Aorta (tissue), 5 donors: ENCODE data around the gene RBM23. TPM values are rescaled to one million over a fixed set of nuclear protein-coding genes. Genes with fewer than 3 reads are reported as not detected.

ENCODE experiments used
- ATAC-seq: fragments of 200-7000 bp; cut with Tn5 transposase; one replicate; pipeline ENCODE4 v1.9.1; 2022; ENCODE audit warnings: moderate library complexity; ENCODE audit not compliant: low FRiP score
- DNase-seq, 2 donors: peaks; one replicate each; pipeline ENCODE4 v3.0.0-alpha.2; 2020
- H3K27ac ChIP-seq, 2 donors: one replicate each; pipeline ENCODE4 v1.5.1; 2013; ENCODE audit warnings: low read length in 2 of 2, mild to moderate bottlenecking in 2 of 2, moderate library complexity in 2 of 2, control low read depth in 1 of 2, inconsistent platforms in 1 of 2, low read depth in 1 of 2
- H3K27me3 ChIP-seq, 2 donors: one replicate each; pipeline ENCODE4 v1.6.1; 2013; ENCODE audit warnings: control low read depth in 1 of 2, low read length in 1 of 2, mild to moderate bottlenecking in 1 of 2, moderate library complexity in 1 of 2; ENCODE audit not compliant: insufficient read depth in 2 of 2, control insufficient read depth in 1 of 2
- H3K36me3 ChIP-seq, 2 donors: one replicate each; pipeline ENCODE4 v1.6.1; 2013; ENCODE audit warnings: control low read depth in 1 of 2, low read length in 1 of 2, mild to moderate bottlenecking in 1 of 2; ENCODE audit not compliant: insufficient read depth in 2 of 2, control insufficient read depth in 1 of 2
- H3K4me1 ChIP-seq, 2 donors: one replicate each; pipeline ENCODE4 v1.6.1; 2013; ENCODE audit warnings: low read length in 2 of 2, control low read depth in 1 of 2, mild to moderate bottlenecking in 1 of 2, moderate library complexity in 1 of 2; ENCODE audit not compliant: insufficient read depth in 2 of 2, control insufficient read depth in 1 of 2
- H3K4me3 ChIP-seq, 2 donors: one replicate each; pipeline ENCODE4 v1.5.1; 2013; ENCODE audit warnings: low read length in 2 of 2, control low read depth in 1 of 2, mild to moderate bottlenecking in 1 of 2
- H3K9me3 ChIP-seq: one replicate; pipeline ENCODE4 v1.6.1; 2013; ENCODE audit warnings: mild to moderate bottlenecking, low read length; ENCODE audit not compliant: control insufficient read depth
- WGBS, 2 donors: extraction: QIAGEN DNeasy Blood & Tissue Kit; methylation state at CpG; one replicate each; pipeline ENCODE4 v1.1.7; 2013; 5-methylcytosine and 5-hydroxymethylcytosine counted together
- intact Hi-C, 2 donors: fragments of 100-400 bp; cut with DNase I; formaldehyde crosslinking; loops; one replicate each; pipeline versions ENCODE4 v1.14.2 to v1.15.0; 2022
- polyA plus RNA-seq, 2 donors: library from polyadenylated mRNA; stranded (reverse); fragments of 200-250 nt; gene quantifications; one replicate each; pipeline ENCODE4 v1.2.3, GENCODE V29; 2013
- total RNA-seq, 2 donors: library from RNA; stranded (reverse); fragmentation: NEBNext Ultra II Directional; extraction: Animal tissue kit (Norgen Biotek cat#: 25700); gene quantifications; one replicate each; pipeline ENCODE4 v1.2.1, GENCODE V29; 2021
- donor health status: healthy with polysubstance abuse.
- donor health status: Bipolar disorder and iron deficiency.
- donor health status: DM: no; HTN: no; CAD: no.
- donor health status: DM: no; HTN: no; CAD: no.
- donor health status: DM: yes; HTN: yes; CAD: no.

Gene RBM23
- total and polyA plus RNA-seq, 4 donors: 19.9 to 72.6 (median 59.9) TPM

DNA sequence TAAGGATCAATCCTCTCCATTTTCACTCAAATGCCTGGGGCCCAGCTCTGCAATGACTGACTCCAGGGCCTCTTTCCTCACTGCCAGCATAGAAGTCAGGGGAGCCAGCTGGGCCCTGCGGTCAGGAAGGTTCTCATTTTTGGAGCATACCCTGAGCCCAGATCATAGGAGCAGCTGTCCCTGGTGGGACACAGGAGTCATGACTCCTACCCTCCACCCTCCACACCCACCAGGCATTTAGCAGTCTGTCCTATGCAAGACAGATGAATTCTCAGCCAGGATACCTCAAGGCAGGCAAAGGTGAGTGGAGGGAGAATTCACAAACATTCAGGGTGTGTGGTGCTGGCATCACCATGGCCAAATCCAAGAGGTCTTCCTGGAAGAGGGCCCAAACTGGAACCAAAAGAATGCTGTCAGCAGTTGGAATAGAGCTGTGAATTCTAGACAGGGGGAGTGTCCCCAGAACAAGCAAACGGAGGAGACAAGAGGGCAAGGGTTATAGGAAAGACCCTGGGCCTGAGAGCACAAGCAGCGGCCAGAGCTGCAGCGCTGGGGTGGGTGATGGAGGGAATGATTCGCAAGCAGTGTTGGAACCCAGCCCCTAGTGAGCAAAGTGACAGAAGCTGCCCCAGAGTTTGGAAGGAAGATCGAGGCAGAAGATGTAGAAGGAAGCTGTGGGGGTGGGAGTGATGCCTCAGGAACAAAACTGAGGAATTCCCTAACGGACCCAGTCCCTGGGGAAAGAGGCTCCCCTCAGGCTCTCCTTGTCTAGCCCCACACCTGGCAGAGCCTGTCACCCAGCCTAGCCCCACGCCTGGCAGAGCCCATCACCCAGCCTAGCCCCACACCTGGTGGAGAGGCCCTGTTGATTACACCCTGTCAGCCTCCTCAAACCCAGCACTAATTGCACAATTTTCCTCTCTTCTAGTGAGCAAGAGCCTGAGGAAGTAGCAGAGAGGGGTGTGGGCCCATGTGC is 40.4 kb downstream of the RBM23 start:
- H3K4me3 ChIP-seq: no peak overlapping the region
- intact Hi-C loops: no loop called here
- no peak for ATAC-seq
- no peaks in the 10 kb centered on the region for H3K27me3 ChIP-seq
- H3K27ac ChIP-seq: no peak overlapping the region
- DNase-seq: peak in 1 of 2 donors; percentile 48
- H3K36me3 ChIP-seq: peaks cover 3 to 28% of the 10 kb centered on the region in 2 donors
- H3K4me1 ChIP-seq: no peaks in the 10 kb centered on the region
- H3K9me3 ChIP-seq: no peaks in the 10 kb centered on the region
- 67 to 68% methylated on average over 8 of the region's 8 CpGs for WGBS, 2 donors

- intact Hi-C loops: no loop called here
- ATAC-seq: no peak
- WGBS, 2 donors: 90 to 91% methylated on average over 20 to 22 of the region's 22 CpGs
Measured at GRCh38 chr14:22877000-22877501, 41.9 kb downstream of the RBM23 start.

DNA sequence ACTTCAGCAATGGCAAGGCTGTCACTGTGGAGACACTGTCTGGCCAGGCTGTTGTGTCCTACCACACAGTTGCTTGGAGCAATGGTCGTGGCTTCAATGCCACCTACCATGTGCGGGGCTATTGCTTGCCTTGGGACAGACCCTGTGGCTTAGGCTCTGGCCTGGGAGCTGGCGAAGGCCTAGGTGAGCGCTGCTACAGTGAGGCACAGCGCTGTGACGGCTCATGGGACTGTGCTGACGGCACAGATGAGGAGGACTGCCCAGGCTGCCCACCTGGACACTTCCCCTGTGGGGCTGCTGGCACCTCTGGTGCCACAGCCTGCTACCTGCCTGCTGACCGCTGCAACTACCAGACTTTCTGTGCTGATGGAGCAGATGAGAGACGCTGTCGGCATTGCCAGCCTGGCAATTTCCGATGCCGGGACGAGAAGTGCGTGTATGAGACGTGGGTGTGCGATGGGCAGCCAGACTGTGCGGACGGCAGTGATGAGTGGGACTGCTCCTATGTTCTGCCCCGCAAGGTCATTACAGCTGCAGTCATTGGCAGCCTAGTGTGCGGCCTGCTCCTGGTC is 43.1 kb downstream of the RBM23 start:
- intact Hi-C loops: no loop called here
- Histone ChIP-seq H3K36me3 (peaks cover 3 to 28% of the 10 kb centered on the region in 2 donors), H3K27ac (no peak overlapping the region), H3K4me3 (no peak overlapping the region), H3K27me3 (no peaks in the 10 kb centered on the region), H3K4me1 (no peaks in the 10 kb centered on the region), H3K9me3 (no peaks in the 10 kb centered on the region)
- ATAC-seq: no peak
- peak in 1 of 2 donors; percentile 70 for DNase-seq
- 93 to 94% methylated on average over 20 of the region's 20 CpGs for WGBS, 2 donors

More at GRCh38 chr14:22877000-22877501, 41.9 kb downstream of the RBM23 start:
- no peak overlapping the region for H3K27ac ChIP-seq
- no peaks in the 10 kb centered on the region for H3K4me1 ChIP-seq
- no peak overlapping the region for H3K4me3 ChIP-seq
- peak in 1 of 2 donors; percentile 70 for DNase-seq
- H3K9me3 ChIP-seq: no peaks in the 10 kb centered on the region
- H3K27me3 ChIP-seq: no peaks in the 10 kb centered on the region
- peaks cover 3 to 28% of the 10 kb centered on the region in 2 donors for H3K36me3 ChIP-seq

DNA sequence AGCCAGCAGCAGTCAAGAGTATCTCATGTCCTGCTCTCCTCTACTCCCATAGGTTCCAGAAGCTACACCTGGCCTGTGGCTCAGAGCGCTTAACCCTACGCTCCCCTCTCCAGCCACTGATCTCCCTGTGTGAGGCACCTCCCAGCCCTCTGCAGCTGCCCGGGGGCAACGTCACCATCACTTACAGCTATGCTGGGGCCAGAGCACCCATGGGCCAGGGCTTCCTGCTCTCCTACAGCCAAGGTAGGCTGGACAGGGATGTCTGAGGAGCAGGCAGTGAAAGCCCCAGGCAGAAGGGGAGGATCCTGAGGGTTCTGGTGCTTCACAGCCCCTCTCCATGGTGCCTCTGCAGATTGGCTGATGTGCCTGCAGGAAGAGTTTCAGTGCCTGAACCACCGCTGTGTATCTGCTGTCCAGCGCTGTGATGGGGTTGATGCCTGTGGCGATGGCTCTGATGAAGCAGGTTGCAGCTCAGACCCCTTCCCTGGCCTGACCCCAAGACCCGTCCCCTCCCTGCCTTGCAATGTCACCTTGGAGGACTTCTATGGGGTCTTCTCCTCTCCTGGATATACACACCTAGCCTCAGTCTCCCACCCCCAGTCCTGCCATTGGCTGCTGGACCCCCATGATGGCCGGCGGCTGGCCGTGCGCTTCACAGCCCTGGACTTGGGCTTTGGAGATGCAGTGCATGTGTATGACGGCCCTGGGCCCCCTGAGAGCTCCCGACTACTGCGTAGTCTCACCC is 43.8 kb downstream of the RBM23 start:
- no peak for ATAC-seq
- Histone ChIP-seq H3K27me3 (no peaks in the 10 kb centered on the region), H3K27ac (no peak overlapping the region), H3K36me3 (peaks cover 3 to 28% of the 10 kb centered on the region in 2 donors), H3K9me3 (no peaks in the 10 kb centered on the region), H3K4me1 (no peaks in the 10 kb centered on the region), H3K4me3 (no peak overlapping the region)
- intact Hi-C loops: no loop called here
- 91 to 93% methylated on average over 15 of the region's 15 CpGs for WGBS, 2 donors
- DNase-seq: peak in 1 of 2 donors; percentile 56

- peaks cover 3 to 28% of the 10 kb centered on the region in 2 donors for H3K36me3 ChIP-seq
- peak overlapping the region; percentile 50 to 79 for H3K4me3 ChIP-seq
- DNase-seq (peak in 1 of 2 donors; percentile 55), ATAC-seq (no peak)
- no peaks in the 10 kb centered on the region for H3K9me3 ChIP-seq
- intact Hi-C loops: no loop called here
- 31 to 32% methylated on average over 10 of the region's 10 CpGs for WGBS, 2 donors
- no peaks in the 10 kb centered on the region for H3K4me1 ChIP-seq
- H3K27me3 ChIP-seq: no peaks in the 10 kb centered on the region
- peak overlapping the region in 1 of 2 donors; percentile 26 for H3K27ac ChIP-seq
Measured at GRCh38 chr14:22872833-22873520, 46.0 kb downstream of the RBM23 start.

GRCh38 chr14:22872033-22872832 is 46.7 kb downstream of the RBM23 start:
- intact Hi-C loops: no loop called here
- 0 to 1% methylated on average over 41 to 45 of the region's 45 CpGs for WGBS, 2 donors
- peaks cover 3 to 24% of the 10 kb centered on the region in 2 donors for H3K36me3 ChIP-seq

DNA sequence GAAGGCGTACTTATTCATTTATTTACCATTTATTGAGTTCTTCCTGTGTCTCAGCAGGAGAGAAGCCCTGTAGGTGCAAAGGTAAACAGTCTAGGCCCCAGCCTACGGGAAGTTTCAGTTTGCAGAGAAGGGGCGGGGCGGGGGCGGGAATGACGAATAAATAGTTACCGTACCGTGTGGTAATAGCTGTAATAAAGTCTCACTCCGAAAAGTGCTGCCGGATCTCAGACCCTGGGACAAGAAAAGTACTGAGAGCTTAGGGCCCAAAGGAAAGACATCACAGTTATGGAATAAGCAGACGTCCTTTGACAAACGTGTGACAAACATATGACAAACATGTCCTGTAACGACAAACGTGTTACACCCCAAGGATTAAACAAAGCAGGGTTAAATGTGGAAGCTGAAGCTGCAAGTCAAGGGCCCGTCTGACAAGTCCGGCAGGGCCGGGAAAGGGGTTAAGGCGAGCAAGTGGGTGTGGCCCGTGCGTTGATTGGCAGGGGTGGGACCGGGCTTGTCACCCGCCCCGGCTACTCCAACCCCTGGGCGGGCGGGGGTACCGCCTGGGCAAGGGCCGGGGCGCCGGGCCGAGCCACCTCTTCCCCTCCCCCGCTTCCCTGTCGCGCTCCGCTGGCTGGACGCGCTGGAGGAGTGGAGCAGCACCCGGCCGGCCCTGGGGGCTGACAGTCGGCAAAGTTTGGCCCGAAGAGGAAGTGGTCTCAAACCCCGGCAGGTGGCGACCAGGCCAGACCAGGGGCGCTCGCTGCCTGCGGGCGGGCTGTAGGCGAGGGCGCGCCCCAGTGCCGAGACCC is 47.5 kb downstream of the RBM23 start, which contains the start of gene LRP10:
LRP10 (plus strand) TSS at position 517 of the 809 bp plus-strand sequence. CDS start 564 bp downstream, outside the sequence.
- ATAC-seq: peak; percentile 96
- Histone ChIP-seq H3K9me3 (no peaks in the 10 kb centered on the region), H3K27me3 (no peaks in the 10 kb centered on the region), H3K4me1 (no peaks in the 10 kb centered on the region), H3K36me3 (peaks cover 3 to 16% of the 10 kb centered on the region in 2 donors), H3K27ac (peak within 1 kb of the TSS; percentile 81 to 94), H3K4me3 (peak within 1 kb of the TSS; percentile 50 to 79)
- 0% methylated on average over 40 to 50 of the region's 50 CpGs for WGBS, 2 donors
- intact Hi-C loops: no loop called here
- DNase-seq: peak; percentile 97

More at GRCh38 chr14:22872033-22872832, 46.7 kb downstream of the RBM23 start:
- DNase-seq (peak; percentile 85 to 93), ATAC-seq (peak; percentile 86)
- Histone ChIP-seq H3K4me1 (no peaks in the 10 kb centered on the region), H3K9me3 (no peaks in the 10 kb centered on the region), H3K27ac (peak overlapping the region; percentile 78 to 81), H3K4me3 (peak overlapping the region; percentile 50 to 79), H3K27me3 (no peaks in the 10 kb centered on the region)
